ENCODE data around the gene SPATA17.

GRCh38 chr1:217647791-217648190, 16.6 kb downstream of the SPATA17 start:
- TF ChIP-seq CTCF (conservative IDR thresholded peaks at IDR 0.05; ENCODE audit: low read depth, low read length) (no peak), EZH2 (IDR thresholded peaks at IDR 0.05; ENCODE audit: borderline replicate concordance, low read depth, low read length, poor library complexity, severe bottlenecking) (no peak)

All from A673 (cell line).